Measurements from ENCODE around the gene CLCN3. TPM values are rescaled to one million over a fixed set of nuclear protein-coding genes. Genes with fewer than 3 reads are reported as not detected.

Gene CLCN3
- total and polyA plus RNA-seq, 10 of the 15 experiments (the other 5 are each of a cell fraction or from before 2014, with no cell fraction given) = 4.0 to 22.8 (median 11.8) TPM

DNA sequence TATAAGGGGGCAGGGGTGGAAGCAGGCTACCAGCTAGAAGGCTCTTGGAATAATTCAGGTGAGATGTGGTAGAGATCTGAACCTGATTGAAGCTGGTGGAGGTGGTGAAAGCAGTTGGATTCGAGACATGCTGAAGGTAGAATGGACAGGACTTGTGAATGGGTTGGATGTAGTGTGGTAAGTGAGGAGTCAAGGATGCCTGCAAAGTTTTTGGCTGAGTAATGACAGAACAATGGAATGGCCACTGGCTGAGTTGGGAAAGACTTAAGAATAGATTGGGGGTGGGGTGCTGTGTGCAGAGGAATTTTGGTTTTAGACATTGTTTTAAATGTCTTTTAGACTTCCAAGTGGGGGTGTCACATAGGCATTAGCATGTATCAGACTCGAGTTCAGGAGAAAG lies 103.9 kb downstream of the CLCN3 start:
- in situ Hi-C loops (cut with MboI) = no loop called here
- RAD21 ChIA-PET (ENCODE audit: unreplicated experiment) = no interaction called here
- 92% methylated on average over 2 of the region's 2 CpGs for WGBS (ENCODE audit: insufficient coverage, insufficient replicate concordance, low lambda C conversion rate, missing lambda C conversion rate)

DNA sequence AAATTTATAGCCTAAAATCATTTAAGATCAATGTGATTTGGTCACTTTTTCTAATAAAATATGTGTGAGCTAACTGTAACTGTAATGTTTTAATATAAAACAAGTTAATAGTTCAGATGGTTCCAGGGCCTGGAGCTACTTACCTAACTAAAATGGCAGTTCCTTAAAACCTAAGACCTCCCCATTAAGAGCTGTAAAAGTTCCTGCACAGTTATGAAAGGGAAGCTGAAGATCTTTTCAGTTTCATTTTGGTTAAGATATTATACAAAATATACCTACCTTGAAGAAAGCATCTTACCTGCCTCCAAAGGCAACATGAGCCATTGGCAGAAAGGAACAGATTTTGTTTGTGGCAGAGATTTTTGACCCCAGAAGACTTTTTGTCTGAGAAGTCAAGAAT lies 107.2 kb downstream of the CLCN3 start:
- ATAC-seq (peak; percentile 52; the same call in 2 of the 3 replicates), FAIRE-seq (no peak), DNase-seq (ENCODE audit: low read depth, low spot score) (no peak)
- ChIA-PET POLR2A (interaction anchor here (0.6 to 1.3 kb wide), 2 partner anchors 107 to 704 kb away, joined by 3 read pairs; partner anchors contain the start of gene CLCN3), CTCF (interaction anchor here (1.1 to 4.1 kb wide), 4 partner anchors 11 to 115 kb away, joined by 4 to 23 read pairs (median 6); partner anchors contain the start of genes CLCN3 and NEK1), RAD21 (ENCODE audit: unreplicated experiment) (interaction anchor here (1.1 to 2.0 kb wide), 4 partner anchors 68 to 115 kb away, joined by 3 to 7 read pairs (median 6); partner anchors contain the start of gene NEK1), SMC1A (ENCODE audit: uncharacterized antibody, unreplicated experiment) (interaction anchor here (0.7 to 3.7 kb wide), 8 partner anchors 14 to 114 kb away, joined by 3 to 20 read pairs (median 5); partner anchors contain the start of gene NEK1)
- H3K9me3 ChIP-seq (replicated peaks; ENCODE audit: control insufficient read depth, insufficient read depth, low read length) = no peaks in the 10 kb centered on the region
- no peaks in the 10 kb centered on the region for H3K27me3 ChIP-seq (replicated peaks in 1 of 2; ENCODE audit: control insufficient read depth in 2 of 2, insufficient read depth in 2 of 2, low read length in 1 of 2)
- no peak overlapping the region for H3K4me3 ChIP-seq
- in situ Hi-C loops (cut with MboI) (no loop called here), intact Hi-C loops (cut with micrococcal nuclease; ENCODE audit: unreplicated experiment) (no loop called here)
- peaks cover 2 to 10% of the 10 kb centered on the region in 2 experiments for H3K36me3 ChIP-seq (ENCODE audit: control insufficient read depth in 2 of 2, insufficient read depth in 2 of 2, low read length in 1 of 2)
- H2AFZ ChIP-seq (ENCODE audit: control insufficient read depth, low read depth, low read length) = no peak overlapping the region
- H3K9ac ChIP-seq (ENCODE audit: control insufficient read depth, insufficient read depth, low read length) = no peak overlapping the region
- H3K79me2 ChIP-seq (ENCODE audit: control insufficient read depth, insufficient read depth, low read length) = no peaks in the 10 kb centered on the region
- H3K4me2 ChIP-seq (ENCODE audit: control insufficient read depth, insufficient read depth) = no peak overlapping the region
- no TSS peak for BruUV-seq (replicated peaks)
- H4K20me1 ChIP-seq (ENCODE audit: control insufficient read depth, insufficient read depth) = no peaks in the 10 kb centered on the region
- no peak overlapping the region for H3K27ac ChIP-seq (ENCODE audit: control insufficient read depth, insufficient read depth)
- H3K4me1 ChIP-seq (ENCODE audit: control insufficient read depth, insufficient read depth, low read length) = no peaks in the 10 kb centered on the region
- TF ChIP-seq NFYB (IDR thresholded peaks at IDR 0.05; ENCODE audit: insufficient read depth, low read depth, low read length) = no peak
- TF ChIP-seq MEF2B (IDR thresholded peaks at IDR 0.05; ENCODE audit: partially characterized antibody, poor library complexity, severe bottlenecking) = no peak
- no peak for TF ChIP-seq MYB (IDR thresholded peaks at IDR 0.05; ENCODE audit: borderline replicate concordance, low read depth, low read length)
- TF ChIP-seq TBL1XR1 (IDR thresholded peaks at IDR 0.05; ENCODE audit: low read depth, low read length) = no peak
- no peak for TF ChIP-seq BRCA1 (IDR thresholded peaks at IDR 0.05; ENCODE audit: low read depth, low read length)
- no peak for TF ChIP-seq MXI1 (IDR thresholded peaks at IDR 0.05; ENCODE audit: low read depth, low read length)
- no peak for TF ChIP-seq DPF2 (IDR thresholded peaks at IDR 0.05)
- TF ChIP-seq, protein P1, sequence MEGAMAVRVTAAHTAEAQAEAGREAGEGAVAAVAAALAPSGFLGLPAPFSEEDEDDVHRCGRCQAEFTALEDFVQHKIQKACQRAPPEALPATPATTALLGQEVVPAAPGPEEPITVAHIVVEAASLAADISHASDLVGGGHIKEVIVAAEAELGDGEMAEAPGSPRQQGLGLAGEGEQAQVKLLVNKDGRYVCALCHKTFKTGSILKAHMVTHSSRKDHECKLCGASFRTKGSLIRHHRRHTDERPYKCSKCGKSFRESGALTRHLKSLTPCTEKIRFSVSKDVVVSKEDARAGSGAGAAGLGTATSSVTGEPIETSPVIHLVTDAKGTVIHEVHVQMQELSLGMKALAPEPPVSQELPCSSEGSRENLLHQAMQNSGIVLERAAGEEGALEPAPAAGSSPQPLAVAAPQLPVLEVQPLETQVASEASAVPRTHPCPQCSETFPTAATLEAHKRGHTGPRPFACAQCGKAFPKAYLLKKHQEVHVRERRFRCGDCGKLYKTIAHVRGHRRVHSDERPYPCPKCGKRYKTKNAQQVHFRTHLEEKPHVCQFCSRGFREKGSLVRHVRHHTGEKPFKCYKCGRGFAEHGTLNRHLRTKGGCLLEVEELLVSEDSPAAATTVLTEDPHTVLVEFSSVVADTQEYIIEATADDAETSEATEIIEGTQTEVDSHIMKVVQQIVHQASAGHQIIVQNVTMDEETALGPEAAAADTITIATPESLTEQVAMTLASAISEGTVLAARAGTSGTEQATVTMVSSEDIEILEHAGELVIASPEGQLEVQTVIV (IDR thresholded peaks at IDR 0.05; ENCODE audit: borderline replicate concordance, partially characterized antibody) = no peak
- TF ChIP-seq, protein P2, sequence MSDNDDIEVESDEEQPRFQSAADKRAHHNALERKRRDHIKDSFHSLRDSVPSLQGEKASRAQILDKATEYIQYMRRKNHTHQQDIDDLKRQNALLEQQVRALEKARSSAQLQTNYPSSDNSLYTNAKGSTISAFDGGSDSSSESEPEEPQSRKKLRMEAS (IDR thresholded peaks at IDR 0.05; ENCODE audit: low read depth, low read length) = no peak
- no peak for TF ChIP-seq FOXK2 (IDR thresholded peaks at IDR 0.05)
- no peak for TF ChIP-seq CHD2 (IDR thresholded peaks at IDR 0.05; ENCODE audit: borderline replicate concordance, low read depth, low read length)
- TF ChIP-seq CREM (IDR thresholded peaks at IDR 0.05; ENCODE audit: low read depth) = no peak
- TF ChIP-seq, protein P3, sequence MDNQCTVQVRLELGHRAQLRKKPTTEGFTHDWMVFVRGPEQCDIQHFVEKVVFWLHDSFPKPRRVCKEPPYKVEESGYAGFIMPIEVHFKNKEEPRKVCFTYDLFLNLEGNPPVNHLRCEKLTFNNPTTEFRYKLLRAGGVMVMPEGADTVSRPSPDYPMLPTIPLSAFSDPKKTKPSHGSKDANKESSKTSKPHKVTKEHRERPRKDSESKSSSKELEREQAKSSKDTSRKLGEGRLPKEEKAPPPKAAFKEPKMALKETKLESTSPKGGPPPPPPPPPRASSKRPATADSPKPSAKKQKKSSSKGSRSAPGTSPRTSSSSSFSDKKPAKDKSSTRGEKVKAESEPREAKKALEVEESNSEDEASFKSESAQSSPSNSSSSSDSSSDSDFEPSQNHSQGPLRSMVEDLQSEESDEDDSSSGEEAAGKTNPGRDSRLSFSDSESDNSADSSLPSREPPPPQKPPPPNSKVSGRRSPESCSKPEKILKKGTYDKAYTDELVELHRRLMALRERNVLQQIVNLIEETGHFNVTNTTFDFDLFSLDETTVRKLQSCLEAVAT (IDR thresholded peaks at IDR 0.05) = no peak
- no peak for TF ChIP-seq KLF5 (IDR thresholded peaks at IDR 0.05; ENCODE audit: partially characterized antibody)

More for the DNA sequence above, 103.9 kb downstream of the CLCN3 start:
- CTCF ChIA-PET = interaction anchor here (1.2 kb wide), 1 partner anchor 111 kb away, joined by 5 read pairs; the partner anchor contains the start of gene NEK1
- Histone ChIP-seq H3K79me2 (ENCODE audit: control insufficient read depth, insufficient read depth, low read length) (no peaks in the 10 kb centered on the region), H2AFZ (ENCODE audit: control insufficient read depth, low read depth, low read length) (no peak overlapping the region), H3K4me3 (no peak overlapping the region), H4K20me1 (ENCODE audit: control insufficient read depth, insufficient read depth) (no peaks in the 10 kb centered on the region), H3K27ac (ENCODE audit: control insufficient read depth, insufficient read depth) (no peak overlapping the region), H3K9ac (ENCODE audit: control insufficient read depth, insufficient read depth, low read length) (no peak overlapping the region), H3K27me3 (replicated peaks in 1 of 2; ENCODE audit: control insufficient read depth in 2 of 2, insufficient read depth in 2 of 2, low read length in 1 of 2) (no peaks in the 10 kb centered on the region), H3K4me1 (ENCODE audit: control insufficient read depth, insufficient read depth, low read length) (no peaks in the 10 kb centered on the region), H3K36me3 (ENCODE audit: control insufficient read depth in 2 of 2, insufficient read depth in 2 of 2, low read length in 1 of 2) (peaks cover 0 to 9% of the 10 kb centered on the region in 2 experiments; a peak in 1 of 4 replicates), H3K4me2 (ENCODE audit: control insufficient read depth, insufficient read depth) (no peak overlapping the region), H3K9me3 (replicated peaks; ENCODE audit: control insufficient read depth, insufficient read depth, low read length) (no peaks in the 10 kb centered on the region)
- SMC1A ChIA-PET (ENCODE audit: uncharacterized antibody, unreplicated experiment) = no interaction called here
- POLR2A ChIA-PET = no interaction called here
- no peak for DNase-seq (ENCODE audit: low read depth, low spot score)
- intact Hi-C loops (cut with micrococcal nuclease; ENCODE audit: unreplicated experiment) = no loop called here
- no peak for FAIRE-seq
- no TSS peak for BruUV-seq (replicated peaks)
- TF ChIP-seq POLR2A (IDR thresholded peaks at IDR 0.05; ENCODE audit: low read depth, low read length) = no peak
- no peak for ATAC-seq
